ENCODE results near the gene FGFRL1.

The FGFRL1 gene

DNA sequence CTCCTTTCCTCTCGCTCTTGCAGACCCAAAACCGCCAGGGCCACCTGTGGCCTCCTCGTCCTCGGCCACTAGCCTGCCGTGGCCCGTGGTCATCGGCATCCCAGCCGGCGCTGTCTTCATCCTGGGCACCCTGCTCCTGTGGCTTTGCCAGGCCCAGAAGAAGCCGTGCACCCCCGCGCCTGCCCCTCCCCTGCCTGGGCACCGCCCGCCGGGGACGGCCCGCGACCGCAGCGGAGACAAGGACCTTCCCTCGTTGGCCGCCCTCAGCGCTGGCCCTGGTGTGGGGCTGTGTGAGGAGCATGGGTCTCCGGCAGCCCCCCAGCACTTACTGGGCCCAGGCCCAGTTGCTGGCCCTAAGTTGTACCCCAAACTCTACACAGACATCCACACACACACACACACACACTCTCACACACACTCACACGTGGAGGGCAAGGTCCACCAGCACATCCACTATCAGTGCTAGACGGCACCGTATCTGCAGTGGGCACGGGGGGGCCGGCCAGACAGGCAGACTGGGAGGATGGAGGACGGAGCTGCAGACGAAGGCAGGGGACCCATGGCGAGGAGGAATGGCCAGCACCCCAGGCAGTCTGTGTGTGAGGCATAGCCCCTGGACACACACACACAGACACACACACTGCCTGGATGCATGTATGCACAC, 13.6 kb downstream of the FGFRL1 start:
- no peak for DNase-seq

DNA sequence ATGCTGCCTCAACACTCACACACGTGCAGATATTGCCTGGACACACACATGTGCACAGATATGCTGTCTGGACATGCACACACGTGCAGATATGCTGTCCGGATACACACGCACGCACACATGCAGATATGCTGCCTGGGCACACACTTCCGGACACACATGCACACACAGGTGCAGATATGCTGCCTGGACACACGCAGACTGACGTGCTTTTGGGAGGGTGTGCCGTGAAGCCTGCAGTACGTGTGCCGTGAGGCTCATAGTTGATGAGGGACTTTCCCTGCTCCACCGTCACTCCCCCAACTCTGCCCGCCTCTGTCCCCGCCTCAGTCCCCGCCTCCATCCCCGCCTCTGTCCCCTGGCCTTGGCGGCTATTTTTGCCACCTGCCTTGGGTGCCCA, 14.7 kb downstream of the FGFRL1 start:
- DNase-seq: peak; percentile 89

DNA sequence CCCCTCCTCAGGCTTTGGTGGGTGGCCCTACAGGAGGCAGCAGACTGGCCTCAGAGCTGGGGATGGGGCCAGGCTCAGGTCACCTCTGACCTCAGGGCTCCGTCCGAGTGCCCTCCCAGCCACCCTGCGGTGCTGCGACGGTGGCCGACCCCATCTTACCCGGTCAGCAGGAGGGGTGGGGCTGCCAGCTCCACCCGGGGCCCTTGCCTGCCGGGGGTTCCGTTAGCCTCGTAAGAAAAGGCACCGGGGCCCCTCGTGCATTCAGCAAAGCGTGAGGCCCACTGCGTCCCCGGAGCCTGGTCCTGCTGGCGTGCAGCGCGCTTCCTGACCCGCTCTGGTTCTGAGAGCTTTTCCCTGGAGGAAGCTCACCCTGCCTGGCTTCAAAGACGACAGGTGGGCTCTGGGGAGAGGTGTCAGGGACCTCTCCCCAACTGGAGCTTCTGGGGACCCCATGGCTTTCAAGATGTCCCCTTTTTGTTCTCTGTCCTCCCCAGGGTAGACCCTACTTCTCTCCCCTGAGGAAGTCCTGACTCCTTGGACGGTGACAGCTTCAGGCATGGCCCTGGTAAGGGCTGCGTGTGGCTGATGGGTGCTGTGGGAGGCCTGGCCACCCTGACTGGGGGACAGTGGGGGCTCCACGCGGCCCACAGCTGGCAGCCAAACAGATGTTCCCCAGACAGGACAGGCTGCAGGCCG, 15.9 kb downstream of the FGFRL1 start:
- no peak for DNase-seq

DNA sequence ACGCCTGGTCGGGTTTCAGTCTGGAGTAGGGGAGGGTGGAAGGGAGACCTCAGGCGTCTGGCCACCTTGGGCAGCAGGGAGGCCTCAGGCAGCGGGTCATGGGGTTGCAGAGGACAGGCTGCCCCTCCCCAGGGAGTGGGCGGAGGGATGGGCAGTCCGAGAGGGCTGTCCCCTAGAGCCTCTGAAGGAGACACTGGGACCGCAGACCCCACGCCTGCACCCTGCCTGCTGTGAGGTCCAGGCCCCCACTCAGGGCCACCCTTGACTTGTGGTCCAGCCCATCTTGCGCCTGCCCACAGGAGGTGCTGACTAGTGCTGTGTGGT, 16.5 kb downstream of the FGFRL1 start:
- no peak for DNase-seq

DNA sequence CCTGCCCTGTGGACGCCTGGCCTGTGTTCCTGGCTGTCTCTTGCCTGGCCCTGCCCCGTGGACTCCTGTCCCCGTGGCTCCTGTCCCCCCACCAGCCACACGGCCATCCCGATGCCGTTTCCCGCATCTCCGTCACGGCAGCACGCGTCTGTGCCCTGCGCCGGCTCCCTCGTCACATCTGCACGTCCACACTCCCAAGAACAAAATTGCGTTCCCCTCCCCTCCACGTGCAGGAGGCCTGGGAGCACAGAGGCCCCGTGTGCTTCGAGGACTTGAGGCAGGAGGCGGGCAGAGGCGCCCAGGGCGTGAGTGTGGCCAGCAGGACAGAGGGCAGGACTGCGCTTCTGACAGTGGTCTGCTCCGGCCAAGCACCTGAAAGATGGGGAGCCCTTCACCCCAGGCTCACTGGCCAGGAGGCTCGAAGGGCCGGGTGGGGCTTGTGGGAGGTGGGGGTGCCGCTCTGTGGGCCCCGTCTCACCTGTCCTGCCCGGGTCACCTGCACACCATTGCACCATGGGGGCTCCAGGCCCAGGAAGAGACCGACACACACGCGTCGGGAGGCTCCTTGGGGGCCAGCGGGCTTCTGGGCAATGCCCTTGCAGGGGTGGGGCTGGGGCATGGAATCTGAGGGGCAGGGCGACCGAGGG, 17.3 kb downstream of the FGFRL1 start:
- no peak for DNase-seq

DNA sequence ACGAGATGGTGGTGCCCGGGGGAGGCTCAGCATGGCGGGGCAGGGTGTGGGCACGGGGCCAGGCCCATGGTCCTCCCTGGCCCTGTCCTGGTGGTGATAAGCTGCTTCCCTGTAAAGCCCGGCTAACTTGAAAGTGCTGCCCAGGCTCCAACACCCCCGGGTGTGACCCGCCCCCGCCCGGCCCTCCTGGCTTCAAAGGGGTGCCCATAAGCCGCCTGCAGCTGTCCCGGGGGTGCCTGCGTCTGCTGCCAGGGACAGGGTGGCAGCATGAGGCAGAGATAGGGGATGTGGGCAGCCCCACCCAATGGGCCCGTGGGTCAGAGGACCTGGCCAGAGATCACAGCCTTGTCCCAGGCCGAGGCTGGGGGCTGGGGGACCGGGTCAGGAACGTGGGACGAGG, 18.1 kb downstream of the FGFRL1 start:
- no peak for DNase-seq

DNA sequence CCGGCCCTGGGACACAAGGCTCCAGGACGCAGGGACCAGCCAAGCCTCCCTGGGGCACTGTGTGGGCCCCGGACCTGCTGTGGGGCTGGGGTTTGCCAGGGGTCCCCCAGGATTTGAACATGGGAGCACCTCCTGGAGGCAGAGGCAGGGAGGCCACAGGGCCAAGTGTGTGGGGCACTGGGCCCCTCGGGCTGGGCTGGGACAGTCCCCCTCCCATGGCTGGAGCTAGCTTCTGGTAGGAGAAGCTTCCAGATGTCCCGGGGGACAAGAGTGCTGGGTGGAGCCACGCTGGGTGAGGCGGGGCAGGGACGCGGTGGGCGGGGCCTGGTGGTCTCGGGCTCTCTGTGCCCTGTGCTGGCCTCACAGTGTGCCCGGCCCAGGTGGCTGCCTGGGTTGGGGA, 18.6 kb downstream of the FGFRL1 start:
- DNase-seq: peak; percentile 69

DNA sequence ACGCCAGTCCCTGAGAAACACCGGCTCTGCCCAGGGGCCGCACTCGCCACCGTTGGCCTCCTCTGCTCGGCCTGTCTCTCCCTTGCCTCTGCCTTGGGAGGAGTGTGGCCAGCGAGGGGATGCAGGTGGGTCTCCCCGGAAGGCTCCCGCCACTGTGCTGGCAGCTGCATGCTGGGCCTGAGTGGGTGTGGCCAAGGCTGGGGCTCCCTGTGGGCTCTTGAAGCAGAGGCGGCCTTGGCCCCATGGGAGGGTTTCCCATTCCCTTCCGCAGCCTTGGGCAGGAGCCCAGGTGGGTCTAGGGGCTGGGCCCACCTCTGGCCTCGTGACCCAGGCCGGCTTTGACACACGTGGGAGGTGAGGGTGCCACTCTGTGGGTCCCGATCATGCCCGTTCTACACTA, 19.1 kb downstream of the FGFRL1 start:
- peak; percentile 72 for DNase-seq

DNA sequence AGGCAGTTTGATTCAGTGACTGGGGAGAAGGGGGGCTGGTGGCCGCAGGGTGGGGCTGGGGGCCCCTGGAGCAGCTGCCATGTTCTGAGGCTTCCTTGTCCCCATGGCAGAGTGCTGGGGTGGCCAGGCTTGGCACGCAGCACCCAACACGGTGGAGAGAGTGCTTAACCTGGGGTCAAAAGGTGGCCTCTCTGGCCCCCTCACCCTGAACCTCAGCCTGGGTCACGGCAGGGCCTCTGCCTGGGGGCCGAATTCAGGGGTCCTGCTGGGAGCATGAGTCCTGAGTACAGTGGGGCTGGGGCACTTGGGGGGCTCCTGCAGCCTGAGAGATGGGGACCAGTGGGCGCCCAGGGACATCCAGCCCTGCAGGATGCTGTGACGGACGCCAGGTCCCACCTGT, 19.9 kb downstream of the FGFRL1 start:
- DNase-seq: no peak

DNA sequence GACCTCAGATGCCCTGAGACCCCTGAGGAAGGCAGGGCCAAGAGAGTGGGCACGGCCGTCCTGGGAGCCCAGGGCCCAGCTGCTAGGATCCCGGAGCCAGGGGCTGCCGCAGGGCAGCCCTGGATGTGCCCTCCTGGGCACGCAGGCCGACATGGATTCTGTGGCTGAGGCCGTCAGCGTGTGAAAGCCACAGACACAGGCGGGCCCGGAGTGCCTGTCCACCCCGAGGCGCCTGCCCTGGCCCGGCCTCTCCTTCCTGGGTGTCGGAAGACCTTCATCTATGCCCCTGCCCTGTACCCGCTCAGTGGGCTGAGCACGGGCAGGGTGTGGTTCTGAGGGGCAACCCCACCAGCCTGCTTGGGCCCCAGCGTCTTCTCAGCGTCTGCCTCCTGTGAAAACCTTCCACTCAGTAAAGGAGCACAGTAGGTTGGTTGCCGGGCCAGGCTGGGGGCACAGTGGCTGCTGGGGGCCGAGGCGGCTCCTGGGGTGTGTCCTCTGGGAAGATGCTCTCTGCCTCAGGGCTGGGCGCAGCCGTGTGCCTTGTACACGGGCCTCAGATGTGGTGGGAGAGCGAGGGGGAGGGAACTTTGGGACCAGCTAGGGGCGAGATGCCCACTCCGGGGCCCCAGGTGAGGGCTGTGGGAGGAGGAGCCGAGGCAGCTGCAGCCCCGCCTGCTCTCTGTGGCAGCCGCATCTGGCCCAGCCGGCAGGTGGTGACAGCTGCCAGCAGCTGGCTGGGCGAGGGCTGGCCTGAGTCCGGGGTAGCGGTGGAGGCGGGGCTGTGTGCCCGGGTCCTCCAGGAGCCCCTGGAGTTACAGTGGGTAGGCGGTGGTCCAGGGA, 20.8 kb downstream of the FGFRL1 start:
- DNase-seq: peak; percentile 90

DNA sequence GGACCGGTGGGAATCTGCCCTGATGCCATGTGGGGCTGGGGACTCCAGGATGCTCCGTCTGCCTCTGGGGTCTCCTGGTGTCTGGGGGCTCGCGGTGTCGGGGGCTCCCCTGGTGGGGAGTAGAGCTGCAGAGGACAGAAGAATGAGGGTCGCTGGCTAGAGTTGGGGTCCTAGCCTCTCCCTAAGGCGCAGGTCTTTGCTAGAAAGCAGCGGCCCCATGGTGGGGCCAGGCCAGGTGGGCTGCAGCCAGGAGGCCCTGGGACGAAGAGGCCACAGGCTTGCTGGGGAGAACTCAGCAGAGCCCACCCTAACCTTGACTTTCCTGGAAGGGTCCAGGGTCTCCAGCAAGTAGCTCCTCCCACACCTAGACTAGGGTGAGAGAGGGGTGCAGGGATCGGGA, 21.4 kb downstream of the FGFRL1 start:
- no peak for DNase-seq

DNA sequence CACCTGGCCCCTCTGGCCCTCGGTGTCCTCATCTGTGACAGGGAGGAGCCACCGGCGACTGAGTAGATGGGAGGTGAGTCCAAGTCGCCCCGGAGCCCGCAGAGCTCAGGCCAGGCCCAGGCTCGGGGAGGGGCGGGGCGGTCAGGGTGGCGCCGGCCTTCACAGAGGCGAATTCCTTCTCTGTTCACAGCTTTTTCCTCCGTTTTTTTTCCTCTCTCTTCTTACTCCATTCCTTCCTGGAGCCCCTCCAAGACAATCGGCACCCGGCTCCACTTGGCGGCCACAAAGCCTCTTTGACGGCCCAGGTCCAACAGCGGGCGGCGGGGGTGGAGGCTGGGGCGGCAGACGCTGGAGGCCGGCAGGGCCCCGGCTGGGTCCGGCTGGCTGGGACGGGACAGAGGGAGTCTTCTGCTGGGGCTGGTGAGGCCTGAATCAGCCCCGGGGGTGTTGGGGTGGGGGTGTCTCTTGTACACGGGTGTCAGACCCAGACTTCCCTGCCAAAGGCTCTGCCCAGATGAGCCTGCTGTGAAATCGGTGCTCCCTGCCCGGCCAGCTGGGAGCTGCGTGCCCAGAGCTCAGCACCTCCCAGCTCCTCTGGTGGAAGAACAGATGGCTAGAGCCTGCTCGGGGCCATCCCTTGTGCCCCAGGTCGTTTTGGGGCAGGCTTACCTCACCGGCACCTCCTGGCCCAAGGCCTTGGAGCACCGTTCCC, 22.6 kb downstream of the FGFRL1 start:
- peak; percentile 44 for DNase-seq

DNA sequence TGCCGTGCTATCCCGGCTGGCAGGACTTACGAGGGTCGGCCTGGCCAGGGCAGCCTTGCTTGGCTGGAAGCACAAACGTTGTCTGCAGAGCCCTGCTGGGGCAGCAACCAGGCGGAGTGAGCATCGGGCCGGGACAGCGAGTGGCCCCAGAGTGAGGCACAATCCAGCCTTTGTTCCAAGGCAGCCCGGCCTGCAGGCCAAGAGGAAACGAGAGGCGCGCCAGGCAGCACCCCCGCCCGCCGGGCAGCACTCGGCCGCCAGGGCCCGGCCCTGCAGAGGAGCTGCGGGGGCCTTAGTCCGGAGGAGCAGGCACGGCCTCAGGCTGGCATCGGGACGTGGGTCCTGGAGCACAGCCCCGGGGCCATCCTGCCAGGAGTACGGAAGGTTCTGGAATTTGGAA, 24.1 kb downstream of the FGFRL1 start:
- no peak for DNase-seq

DNA sequence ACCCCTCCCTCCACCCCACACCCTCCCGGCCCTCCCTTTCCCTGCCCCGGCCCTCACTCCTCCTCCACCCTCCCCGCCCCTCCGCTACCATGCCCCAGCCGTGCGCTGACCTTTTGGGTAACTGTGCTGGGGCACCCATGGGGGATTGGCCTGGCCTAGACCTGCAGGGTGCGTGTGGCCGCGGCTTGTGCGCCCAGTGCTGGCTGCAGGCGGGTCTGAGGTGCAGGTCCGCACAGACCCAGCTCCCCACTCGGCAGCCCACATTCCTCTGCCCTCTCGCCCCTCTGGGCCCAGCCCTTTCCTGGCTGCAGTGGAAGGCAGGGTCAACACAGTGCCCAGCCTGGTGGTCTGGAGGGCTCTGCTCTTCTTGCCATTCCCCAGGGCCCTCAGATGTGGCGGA, 24.7 kb downstream of the FGFRL1 start:
- DNase-seq: no peak

DNA sequence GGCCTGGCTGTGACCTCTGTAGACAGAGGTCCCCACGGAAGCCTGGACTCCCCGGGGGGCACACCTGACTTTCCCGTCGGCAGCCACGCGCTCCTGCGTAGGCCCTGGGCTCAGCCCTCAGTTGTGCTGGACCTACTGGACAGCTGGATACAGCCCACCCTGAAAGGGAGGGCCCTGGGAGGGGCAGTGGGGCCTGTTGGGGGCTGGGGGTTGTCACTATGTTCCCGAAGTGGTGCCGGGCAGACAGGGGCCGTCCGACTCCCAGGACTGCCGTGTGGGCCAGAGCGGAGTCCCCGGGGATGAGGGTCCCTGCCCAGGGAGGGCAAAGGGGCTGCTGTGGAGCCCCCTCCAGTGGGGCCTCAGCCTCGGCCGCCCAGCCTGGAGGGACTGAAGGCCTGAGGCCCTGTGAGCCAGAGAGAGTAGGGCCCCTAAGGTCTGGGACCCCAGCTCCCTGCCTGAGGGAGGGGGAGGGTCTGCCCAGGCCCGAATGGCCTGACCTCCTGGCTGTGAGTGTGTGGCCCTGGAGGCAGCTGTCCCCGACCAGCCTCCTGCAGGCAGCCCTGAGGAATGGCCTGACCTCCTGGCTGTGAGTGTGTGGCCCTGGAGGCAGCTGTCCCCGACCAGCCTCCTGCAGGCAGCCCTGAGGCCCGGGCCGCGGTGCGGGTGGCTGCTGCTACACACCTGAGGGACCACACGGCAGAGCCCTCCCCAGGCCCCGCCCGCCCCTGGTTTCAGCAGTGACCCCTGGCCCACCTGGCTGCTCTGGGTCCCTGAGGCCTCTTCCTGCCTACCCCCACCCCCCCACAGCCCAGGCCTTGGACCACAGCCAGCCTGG, 25.8 kb downstream of the FGFRL1 start:
- no peak for DNase-seq

DNA sequence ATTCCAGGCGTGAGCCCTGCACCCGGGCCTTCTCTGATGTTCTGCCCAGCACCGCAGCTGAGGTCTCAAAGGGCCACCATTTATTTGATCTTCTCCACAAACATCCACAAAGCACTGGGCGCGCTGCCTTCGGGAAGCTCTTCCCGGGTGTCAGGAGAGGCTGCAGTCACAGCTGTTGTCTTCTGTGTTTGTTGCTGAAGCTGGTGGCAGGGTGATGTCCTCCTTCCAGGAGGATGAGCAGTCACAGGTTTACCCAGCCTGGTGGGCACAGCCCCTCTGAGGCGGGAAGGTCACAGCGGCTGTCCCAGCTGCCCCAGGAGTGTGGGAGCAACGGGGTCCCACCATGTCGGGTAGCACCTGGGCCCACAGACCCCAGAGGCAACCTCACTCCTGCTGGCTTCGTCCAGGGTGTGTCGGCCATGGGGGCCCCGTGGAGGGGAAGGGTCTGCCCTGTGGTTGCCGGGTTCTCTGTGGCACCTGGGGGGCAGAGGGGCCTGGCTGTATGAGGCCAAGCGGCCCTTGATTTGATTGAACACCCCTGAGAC, 27.6 kb downstream of the FGFRL1 start:
- peak; percentile 61 for DNase-seq

DNA sequence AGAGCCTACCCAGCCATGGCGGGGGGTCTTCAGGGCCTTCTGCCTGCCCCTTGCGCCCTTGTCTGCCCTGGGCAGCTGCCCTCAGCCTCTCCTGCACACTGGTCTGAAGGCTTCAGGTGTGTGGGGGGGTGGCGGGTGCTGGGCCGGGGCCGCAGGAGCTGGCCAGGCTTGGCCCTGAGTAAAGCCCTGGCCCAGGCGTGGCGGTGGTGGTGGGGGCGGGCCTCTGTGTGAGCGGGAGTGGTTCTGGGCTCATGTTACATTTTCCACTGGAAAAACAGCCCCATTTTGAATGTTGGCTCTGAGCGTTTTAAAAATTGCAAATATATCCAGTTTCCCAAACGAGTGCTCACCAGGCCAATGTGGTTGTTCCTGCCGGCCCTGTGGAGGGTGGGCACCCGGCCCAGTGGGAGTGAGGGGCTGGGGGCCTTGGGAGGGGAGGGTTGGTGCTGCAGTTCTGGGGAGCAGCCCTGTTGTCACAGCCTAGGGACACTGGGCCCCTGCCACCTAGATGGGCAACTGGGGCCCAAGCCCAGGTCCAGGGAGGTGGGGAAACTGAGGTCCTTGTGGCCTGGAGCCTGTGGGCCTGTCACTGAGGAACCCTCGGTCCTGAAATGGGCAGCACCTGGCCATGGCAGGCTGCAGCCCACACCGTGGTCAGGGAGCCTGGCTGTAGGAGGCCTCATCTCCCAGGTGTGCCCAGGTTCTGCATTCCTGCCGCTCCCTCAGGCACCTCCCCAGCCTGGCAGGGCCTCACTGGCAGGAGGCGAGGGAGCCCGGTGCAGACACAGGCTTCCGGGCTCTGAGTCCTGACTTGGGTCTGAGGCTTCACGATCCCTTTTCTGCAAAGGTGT, 28.3 kb downstream of the FGFRL1 start:
- DNase-seq: peak; percentile 59

DNA sequence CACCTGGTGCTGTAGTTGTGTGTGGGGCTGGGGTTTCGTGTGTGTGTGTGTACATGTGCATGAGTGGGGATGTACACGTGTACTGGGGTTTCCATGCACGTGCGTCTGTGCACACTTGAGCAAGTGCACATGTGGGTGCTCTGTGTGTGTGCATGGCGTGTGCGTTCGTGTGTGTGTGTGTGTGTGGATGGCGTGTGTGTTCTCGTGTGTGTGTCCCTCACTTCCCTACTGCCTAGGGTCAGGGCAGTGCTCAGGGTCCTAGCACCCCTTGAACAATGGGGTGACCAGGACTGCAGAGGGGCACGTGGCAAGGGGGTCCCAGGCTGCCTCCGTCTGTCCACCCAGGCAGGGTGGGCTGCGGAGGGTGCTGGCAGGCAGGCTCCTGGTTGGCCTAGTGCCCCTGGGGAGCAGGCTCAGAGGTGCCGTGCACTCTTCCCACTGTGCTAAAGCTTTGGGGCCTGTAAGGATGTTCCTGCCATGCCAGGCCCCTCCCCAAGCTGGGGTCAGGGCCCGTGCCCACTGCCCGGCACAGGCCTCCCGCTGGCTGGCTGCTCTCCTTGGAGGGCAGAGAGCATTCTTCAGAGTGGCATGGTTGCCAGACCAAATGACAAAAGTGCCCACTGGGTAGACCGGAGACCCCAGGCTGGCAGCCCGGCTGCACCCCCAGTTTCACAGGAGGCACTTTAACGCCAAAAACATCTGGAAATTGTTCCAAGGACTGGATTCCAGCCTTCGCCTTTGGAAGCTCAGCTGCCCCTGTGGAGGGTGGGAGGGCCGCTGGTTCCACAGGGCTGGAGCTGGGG, 29.1 kb downstream of the FGFRL1 start:
- no peak for DNase-seq

DNA sequence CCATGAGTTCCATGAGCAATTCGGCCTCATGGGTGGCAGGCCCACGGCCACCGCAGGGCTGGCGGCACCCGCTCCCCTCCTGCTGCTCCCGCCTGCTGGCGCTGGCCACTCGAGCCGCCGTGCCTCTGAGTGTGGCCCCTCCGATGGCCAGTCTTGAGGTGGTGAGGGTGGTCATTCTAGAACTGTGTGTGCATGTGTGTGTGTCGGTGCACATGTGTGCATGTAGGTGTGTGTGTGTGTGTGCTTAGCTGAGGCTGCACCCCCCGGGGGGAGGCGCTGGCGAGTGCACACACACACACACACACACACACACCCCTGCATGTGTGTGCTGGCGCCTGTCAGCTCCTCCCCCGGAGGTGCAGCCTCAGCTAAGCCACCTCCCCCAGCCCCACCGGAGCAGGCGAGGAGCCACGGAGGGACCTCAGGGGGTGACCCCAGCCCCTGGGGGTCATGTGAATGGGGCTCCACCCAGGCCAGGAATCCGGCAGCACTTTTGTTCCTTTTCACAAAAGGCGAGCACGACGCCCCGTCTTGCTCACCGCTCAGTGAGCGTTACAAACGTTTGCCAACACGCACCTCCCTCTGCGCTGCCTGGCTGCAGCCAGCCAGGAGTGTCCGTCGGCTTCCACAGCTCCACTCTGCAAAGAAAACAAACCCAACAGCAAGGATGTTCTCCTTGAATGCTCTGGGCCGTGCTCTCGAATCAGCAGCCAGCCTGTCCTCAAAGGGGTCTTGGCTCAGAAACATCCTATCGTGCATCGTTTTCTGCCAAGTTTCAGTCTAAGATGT, 29.9 kb downstream of the FGFRL1 start:
- peak; percentile 80 for DNase-seq

Measured in DMS53 (cell line).